ENCODE measurements around the gene PLCG1.

Gene PLCG1

DNA sequence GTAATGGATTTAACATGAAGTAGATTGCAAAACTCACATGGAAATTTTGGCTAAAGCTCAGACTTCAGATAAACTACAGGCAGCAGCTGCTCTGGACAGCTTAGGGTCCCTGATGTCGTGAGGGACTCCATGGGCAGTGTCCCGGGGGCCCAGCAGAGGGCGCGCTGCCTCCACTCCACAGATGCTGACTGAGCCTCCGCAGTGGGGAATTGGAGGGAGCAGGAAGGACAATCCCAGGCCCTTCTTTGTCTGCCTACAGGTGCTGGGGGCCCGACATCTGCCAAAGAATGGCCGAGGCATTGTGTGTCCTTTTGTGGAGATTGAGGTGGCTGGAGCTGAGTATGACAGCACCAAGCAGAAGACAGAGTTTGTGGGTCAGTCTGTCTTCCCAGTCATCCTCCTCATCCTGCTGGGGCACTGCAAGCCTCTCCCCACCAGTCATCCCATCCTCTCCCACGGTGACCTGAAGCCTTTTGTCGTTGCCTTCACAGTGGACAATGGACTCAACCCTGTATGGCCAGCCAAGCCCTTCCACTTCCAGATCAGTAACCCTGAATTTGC is 35.9 kb downstream of the PLCG1 start:
- no peak for DNase-seq (ENCODE audit: low read depth)
- TF ChIP-seq CTCF (IDR thresholded peaks at IDR 0.05; ENCODE audit: control insufficient read depth, extremely low read depth, insufficient read depth): peak; percentile 96
- H3K4me3 ChIP-seq (ENCODE audit: low read depth, low read length): no peak overlapping the region

GRCh38 chr20:41173791-41174341 is 36.5 kb downstream of the PLCG1 start:
- no peak overlapping the region for H3K4me3 ChIP-seq (ENCODE audit: low read depth, low read length)
- TF ChIP-seq CTCF (IDR thresholded peaks at IDR 0.05; ENCODE audit: control insufficient read depth, extremely low read depth, insufficient read depth): no peak
- no peak for DNase-seq (ENCODE audit: low read depth)

- no peak for DNase-seq (ENCODE audit: low read depth)
- TF ChIP-seq CTCF (IDR thresholded peaks at IDR 0.05; ENCODE audit: control insufficient read depth, extremely low read depth, insufficient read depth): no peak
- H3K4me3 ChIP-seq (ENCODE audit: low read depth, low read length): no peak overlapping the region
These were observed 37.0 kb downstream of the PLCG1 start for GRCh38 chr20:41174373-41174772.

DNA sequence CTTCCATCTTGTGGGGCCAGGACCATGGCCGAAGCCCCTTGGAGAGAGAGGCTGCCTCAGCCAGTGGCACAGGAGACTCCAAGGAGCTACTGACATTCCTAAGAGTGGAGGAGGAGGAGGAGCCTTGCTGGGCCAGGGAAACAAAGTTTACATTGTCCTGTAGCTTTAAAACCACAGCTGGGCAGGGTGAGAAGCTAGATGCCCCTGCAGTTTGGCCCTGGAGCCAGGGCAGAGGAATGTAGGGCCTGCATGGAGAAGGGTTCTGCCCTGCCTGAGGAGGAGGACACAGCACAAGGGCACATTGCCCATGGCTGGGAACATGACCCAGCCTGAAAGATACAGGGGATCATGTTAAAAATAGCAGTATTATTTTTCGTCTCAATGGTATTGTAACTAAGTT is 37.4 kb downstream of the PLCG1 start:
- DNase-seq (ENCODE audit: low read depth): no peak
- no peak overlapping the region for H3K4me3 ChIP-seq (ENCODE audit: low read depth, low read length)
- no peak for TF ChIP-seq CTCF (IDR thresholded peaks at IDR 0.05; ENCODE audit: control insufficient read depth, extremely low read depth, insufficient read depth)

- DNase-seq (ENCODE audit: low read depth): no peak
- no peak overlapping the region for H3K4me3 ChIP-seq (ENCODE audit: low read depth, low read length)
- no peak for TF ChIP-seq CTCF (IDR thresholded peaks at IDR 0.05; ENCODE audit: control insufficient read depth, extremely low read depth, insufficient read depth)
These were observed 37.9 kb downstream of the PLCG1 start for GRCh38 chr20:41175201-41175651.

- no peak for DNase-seq (ENCODE audit: low read depth)
- TF ChIP-seq CTCF (IDR thresholded peaks at IDR 0.05; ENCODE audit: control insufficient read depth, extremely low read depth, insufficient read depth): no peak
- H3K4me3 ChIP-seq (ENCODE audit: low read depth, low read length): no peak overlapping the region
These were observed 38.5 kb downstream of the PLCG1 start for GRCh38 chr20:41175727-41176330.

Data from LNCaP clone FGC (cell line).